Uterus (tissue), 2 donors: ENCODE results near the gene MOV10.

Experiments used
- CTCF ChIP-seq, 4 experiments: fragments of 200-600 bp in 2 of 4; fragments of 450-650 bp in 2 of 4; sonication (generic) in 2 of 4; IDR thresholded peaks; one replicate each; pipeline ENCODE4 v1.5.1; 2016 to 2019; ENCODE audit warnings: antibody characterized with exemption in 4 of 4, mild to moderate bottlenecking in 2 of 4, moderate library complexity in 1 of 4
- POLR2A ChIP-seq, 2 donors: fragments of 450-650 bp; IDR thresholded peaks; one replicate each; pipeline ENCODE4 v1.6.1; 2016; ENCODE audit warnings: antibody characterized with exemption in 2 of 2, mild to moderate bottlenecking in 1 of 2, moderate library complexity in 1 of 2

- no peak for TF ChIP-seq CTCF (IDR thresholded peaks at IDR 0.05)
- no peak for TF ChIP-seq POLR2A (IDR thresholded peaks at IDR 0.05)
These were observed 49.0 kb downstream of the MOV10 start for GRCh38 chr1:112723511-112723839.
